Iris pigment epithelial cell (primary cell): ENCODE results near the gene RPS6KA4.

Experiments used
- DNase-seq: peaks from one replicate; pipeline ENCODE4 v3.0.0-alpha.2; 2011; ENCODE audit warnings: low read depth

Gene RPS6KA4

DNA sequence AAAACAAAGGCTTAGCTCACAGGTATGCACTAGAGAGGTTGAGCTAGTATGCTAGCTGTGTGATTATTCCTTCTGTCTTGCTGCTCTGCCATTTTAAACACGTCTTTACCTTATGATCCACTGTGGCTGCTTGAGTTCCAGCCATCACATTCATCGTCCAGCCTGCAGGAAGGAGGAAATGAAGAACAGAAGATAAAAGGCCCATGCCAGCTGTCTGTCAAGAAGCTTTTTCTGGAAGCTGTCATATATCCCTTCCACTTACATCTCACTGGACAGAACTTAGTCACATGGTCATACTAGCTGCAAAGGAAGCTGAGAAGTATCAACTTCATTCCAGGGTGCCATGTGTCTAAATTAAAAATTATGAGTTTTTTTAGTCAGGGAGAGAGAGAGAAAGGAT is 31.6 kb upstream of the RPS6KA4 start:
- no peak for DNase-seq

DNA sequence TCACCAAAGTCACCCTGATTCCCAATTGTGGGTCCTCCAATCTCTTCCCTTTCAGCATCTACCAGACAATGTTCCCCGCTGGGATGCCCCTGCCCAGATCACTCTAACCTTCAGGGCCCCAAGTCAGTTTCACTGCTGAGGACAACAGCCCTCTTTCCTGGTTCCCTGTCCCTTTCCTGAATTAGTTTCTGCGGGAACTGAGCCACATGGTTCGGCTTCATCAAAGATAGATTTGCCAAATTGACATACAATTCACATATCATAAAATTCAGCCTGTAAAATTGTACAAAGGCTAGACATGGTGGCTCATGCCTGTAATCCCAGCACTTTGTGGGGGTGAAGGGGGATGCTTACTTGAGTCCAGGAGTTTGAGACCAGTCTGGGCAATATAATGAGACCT is 31.0 kb upstream of the RPS6KA4 start:
- DNase-seq = no peak

DNA sequence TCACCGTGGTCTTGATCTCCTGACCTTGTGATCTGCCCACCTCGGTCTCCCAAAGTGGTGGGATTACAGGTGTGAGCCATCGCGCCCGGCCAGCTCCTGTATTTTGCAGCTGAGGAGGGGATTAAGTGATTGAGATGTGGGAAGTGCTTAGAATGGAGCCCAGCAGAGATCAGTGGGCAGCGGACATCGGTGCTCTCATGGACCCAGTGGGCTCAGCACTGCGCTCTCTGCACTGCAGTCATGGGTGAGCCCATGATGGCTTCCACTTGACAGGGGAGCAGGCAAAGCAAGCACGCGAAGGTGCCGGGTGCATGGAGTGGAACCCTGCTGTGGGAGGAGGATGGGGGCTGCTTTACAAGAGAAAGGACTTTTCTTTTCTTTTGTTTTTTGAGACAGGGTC is 28.1 kb upstream of the RPS6KA4 start:
- no peak for DNase-seq

GRCh38 chr11:64331569-64332371 is 27.2 kb upstream of the RPS6KA4 start:
- peak; percentile 93 for DNase-seq

DNA sequence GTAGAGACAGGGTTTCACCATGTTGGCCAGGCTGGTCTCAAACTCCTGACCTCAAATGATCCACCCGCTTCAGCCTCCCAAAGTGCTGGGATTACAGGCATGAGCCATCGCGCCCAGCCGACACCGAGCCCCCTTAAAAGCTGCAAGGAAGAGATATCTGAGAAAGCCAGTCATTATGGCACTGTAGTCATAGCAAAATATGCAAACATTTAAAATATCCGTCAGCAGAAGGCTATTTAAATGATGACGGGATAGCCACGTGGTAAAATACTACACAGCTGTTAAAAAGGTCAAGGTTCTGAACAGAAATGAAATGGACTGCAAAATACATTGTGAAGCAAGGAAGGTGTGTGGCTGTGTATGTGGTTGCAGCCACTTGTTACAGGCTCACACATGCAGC is 25.4 kb upstream of the RPS6KA4 start:
- DNase-seq = no peak

DNA sequence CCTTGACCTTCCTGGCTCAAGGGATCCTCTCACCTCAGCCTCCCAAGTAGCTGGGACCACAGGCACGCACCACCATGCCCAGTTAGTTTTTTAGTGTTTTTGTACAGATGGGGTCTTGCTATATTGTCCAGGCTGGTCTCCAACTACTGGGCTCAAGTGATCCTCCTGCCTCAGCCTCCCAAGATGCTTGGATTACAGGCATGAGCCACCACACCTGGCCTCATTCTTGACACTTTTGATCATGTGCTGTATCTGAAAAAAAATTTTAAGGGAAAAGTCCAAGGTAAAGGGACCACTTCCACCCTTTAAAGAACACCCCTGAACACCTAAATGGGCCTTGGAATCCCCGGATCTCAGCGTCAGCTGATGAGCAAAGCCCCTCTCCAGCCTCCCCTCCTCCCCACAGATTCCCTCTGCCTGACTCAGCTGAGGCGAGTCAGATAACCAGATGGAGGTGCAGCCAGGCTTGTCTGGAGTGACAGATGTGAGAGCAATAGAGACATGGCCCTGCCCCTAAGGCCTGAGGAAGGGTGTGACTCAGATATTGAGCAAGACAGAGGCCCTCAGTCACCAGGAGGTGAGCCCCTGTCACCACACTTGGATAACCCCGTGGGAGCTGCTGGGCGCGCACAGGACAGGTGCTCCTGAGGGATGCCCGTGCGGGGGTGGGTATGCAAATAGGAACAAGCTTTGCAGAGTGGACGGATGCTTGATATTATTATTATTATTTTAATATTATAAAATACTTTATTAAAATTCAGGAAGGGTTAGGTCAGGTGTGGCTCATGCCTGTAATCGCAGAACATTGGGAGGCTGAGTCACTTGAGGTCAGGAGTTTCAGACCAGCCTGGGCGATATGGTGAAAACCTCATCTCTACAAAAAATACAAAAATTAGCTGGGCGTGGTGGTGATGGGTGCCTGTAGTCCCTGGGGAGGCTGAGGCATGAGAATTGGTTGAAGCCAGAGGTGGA is 23.9 kb upstream of the RPS6KA4 start:
- DNase-seq = peak; percentile 96

GRCh38 chr11:64337538-64338249 is 21.3 kb upstream of the RPS6KA4 start:
- DNase-seq = no peak

DNA sequence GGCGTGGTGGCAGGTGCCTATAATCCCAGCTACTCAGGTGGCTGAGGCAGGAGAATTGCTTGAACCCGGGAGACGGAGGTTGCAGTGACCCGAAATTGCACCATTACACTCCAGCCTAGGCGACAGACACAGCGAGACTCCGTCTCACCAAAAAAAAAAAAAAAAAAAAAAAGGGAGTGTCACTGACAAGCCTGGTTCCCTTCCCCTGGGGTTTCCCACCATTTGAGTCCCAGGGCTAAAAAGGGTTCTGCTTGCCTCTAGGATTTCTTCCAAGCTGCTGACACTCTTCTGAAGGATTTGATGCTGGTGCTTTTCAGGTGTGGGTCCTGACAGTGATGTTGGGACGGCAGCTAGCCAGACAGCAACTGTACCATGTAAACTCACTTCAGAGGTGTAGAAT is 20.2 kb upstream of the RPS6KA4 start:
- no peak for DNase-seq

- DNase-seq = no peak
Measured at GRCh38 chr11:64339286-64339685, 19.7 kb upstream of the RPS6KA4 start.

DNA sequence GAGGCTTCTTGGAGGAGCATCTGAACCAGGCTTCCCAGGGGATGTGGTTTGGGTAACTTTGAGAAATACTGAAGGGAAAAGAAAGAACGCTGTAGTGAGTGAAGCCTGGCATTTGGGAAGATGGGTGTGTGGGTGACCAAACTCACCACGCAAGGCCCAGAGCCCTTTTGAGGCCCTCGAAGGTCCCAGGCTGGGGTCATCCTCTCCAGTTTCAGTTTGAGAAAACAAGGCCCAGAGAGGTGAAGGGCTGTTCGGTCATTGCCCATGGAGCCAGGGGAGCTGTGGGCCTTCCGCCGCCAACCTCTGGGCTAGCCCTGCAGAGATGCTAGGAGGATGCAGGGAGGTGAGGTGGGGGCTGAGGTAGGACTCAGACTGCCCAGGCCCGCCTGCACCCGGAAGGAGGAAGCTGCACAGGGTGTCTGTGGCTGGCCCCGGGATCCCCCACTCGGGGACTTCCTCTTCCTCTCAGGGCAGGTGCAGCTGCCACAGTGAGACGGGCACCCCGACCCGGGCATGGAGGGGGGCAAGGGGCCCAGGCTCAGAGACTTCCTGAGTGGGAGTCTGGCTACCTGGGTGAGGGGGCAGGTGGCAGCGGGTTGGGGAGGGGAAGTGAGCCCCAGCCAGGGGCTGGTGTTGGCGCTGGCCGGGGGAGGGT is 19.1 kb upstream of the RPS6KA4 start, which contains the start of gene CCDC88B:
Gene CCDC88B (plus strand): TSS at position 451 of the 655 bp plus-strand sequence. CDS start 63 bp downstream, at position 514.
- no peak for DNase-seq

GRCh38 chr11:64340671-64341335 is 18.2 kb upstream of the RPS6KA4 start:
- no peak for DNase-seq

GRCh38 chr11:64341429-64341828 is 17.5 kb upstream of the RPS6KA4 start:
- DNase-seq = no peak

- peak; percentile 91 for DNase-seq
Measured at GRCh38 chr11:64341851-64342791, 16.8 kb upstream of the RPS6KA4 start.

DNA sequence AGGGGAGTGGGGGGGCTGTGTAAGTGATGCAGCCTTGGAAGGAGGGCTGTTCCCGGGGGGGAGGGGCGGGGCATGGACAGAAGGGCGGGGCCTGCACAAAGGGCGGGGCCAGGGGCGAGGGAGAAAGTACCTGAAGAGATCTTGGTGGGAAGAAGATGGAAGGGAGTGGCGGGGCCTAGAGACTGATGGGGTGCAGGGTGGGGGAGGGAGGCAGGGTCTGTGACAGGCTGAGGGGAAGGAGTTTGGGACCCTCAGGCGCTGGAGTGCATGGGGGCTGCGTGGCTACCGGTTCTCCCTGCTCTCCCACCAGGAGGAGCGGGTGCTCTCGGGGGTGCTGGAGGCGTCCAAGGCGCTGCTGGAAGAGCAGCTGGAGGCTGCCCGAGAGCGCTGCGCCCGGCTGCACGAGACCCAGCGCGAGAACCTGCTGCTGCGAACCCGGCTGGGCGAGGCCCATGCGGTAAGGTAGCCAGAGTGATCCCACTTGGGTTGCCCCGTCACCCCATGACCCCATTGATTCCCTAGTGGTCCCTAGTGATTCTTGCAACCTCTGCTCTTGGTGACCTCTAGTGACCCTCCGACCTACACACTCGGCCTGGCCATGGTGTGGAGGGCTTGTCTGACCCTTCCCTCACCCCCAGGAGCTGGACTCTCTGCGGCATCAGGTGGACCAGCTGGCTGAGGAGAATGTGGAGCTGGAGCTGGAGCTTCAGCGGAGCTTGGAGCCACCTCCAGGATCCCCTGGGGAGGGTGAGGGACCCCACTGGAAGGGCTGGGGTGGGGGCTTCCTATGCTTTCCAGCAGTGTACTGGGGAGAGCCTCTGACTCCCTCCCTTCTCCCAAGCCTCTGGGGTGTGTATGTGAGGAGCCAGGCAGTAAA is 15.9 kb upstream of the RPS6KA4 start:
- no peak for DNase-seq

DNA sequence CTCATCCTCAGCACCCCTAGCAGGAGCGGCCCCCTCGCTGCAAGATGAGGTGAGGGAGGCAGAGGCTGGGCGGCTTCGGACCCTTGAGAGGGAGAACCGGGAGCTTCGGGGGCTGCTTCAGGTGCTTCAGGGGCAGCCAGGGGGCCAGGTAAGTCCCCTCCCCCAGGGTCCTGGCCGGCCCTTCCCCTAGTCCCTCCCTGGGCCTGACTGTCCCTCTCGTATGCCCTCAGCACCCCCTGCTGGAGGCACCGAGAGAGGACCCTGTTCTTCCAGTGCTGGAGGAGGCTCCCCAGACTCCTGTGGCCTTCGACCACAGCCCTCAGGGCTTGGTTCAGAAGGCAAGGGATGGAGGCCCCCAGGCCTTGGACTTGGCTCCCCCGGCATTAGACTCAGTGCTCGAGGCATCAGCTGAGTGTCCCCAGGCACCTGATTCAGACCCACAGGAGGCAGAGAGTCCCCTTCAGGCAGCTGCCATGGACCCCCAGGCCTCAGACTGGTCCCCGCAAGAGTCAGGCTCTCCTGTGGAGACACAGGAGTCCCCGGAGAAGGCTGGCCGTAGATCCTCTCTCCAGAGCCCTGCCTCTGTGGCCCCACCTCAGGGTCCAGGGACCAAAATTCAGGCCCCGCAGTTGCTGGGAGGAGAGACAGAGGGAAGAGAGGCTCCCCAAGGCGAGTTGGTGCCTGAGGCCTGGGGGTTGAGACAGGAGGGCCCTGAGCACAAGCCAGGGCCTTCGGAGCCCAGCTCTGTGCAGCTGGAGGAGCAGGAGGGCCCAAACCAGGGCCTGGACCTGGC is 15.0 kb upstream of the RPS6KA4 start:
- no peak for DNase-seq

DNA sequence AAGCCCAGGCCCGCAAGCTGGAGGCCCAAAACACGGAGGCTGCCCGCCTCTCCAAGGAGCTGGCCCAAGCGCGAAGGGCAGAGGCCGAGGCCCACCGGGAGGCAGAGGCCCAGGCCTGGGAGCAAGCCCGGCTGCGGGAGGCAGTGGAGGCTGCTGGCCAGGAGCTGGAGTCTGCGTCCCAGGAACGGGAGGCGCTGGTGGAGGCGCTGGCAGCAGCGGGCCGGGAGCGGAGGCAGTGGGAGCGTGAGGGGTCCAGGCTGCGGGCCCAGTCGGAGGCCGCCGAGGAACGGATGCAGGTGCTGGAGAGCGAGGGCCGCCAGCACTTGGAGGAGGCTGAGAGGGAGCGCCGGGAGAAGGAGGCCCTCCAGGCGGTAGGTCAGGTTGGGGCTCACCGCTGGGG is 14.2 kb upstream of the RPS6KA4 start:
- DNase-seq = no peak

GRCh38 chr11:64347193-64347867 is 11.6 kb upstream of the RPS6KA4 start:
- DNase-seq = no peak
